Adipocyte (in vitro differentiated cells): ENCODE measurements around the gene SIPA1L3.

ENCODE experiments used
- DNase-seq: peaks from one replicate; pipeline ENCODE4 v3.0.0-alpha.2; 2015; ENCODE audit warnings: low read depth
- H3K27me3 ChIP-seq: replicated peaks from 2 replicates; pipeline ENCODE4 v1.7.0; 2013; ENCODE audit warnings: mild to moderate bottlenecking, low read length, moderate library complexity; ENCODE audit not compliant: control insufficient read depth, insufficient read depth
- H3K36me3 ChIP-seq: 2 replicates; pipeline ENCODE4 v1.7.0; 2013; ENCODE audit warnings: low read length, mild to moderate bottlenecking, moderate library complexity; ENCODE audit not compliant: control insufficient read depth, insufficient read depth, severe bottlenecking
- H3K4me1 ChIP-seq: 2 replicates; pipeline ENCODE4 v1.7.0; 2013; ENCODE audit warnings: mild to moderate bottlenecking, low read length, moderate library complexity; ENCODE audit not compliant: control insufficient read depth, insufficient read depth
- H3K4me3 ChIP-seq: 2 replicates; pipeline ENCODE4 v1.7.0; 2013; ENCODE audit warnings: mild to moderate bottlenecking, low read length, moderate library complexity
- H3K9ac ChIP-seq: 2 replicates; pipeline ENCODE4 v1.7.0; 2013; ENCODE audit warnings: mild to moderate bottlenecking, low read length, moderate library complexity
- H3K9me3 ChIP-seq: 2 replicates; pipeline ENCODE4 v1.7.0; 2013; ENCODE audit warnings: mild to moderate bottlenecking, low read length, moderate library complexity; ENCODE audit not compliant: control insufficient read depth

Gene SIPA1L3

GRCh38 chr19:38182536-38183210, 275.7 kb downstream of the SIPA1L3 start:
- DNase-seq, result no peak
- no peak overlapping the region for H3K4me3 ChIP-seq

GRCh38 chr19:38183251-38183897, 276.4 kb downstream of the SIPA1L3 start:
- no peak for DNase-seq

More at GRCh38 chr19:38182536-38183210, 275.7 kb downstream of the SIPA1L3 start:
- H3K4me1 ChIP-seq, result peaks cover 11% of the 10 kb centered on the region
- no peaks in the 10 kb centered on the region for H3K36me3 ChIP-seq
- H3K9ac ChIP-seq, result no peak overlapping the region
- no peaks in the 10 kb centered on the region for H3K27me3 ChIP-seq
- peaks cover 7% of the 10 kb centered on the region for H3K9me3 ChIP-seq

GRCh38 chr19:38184815-38185214, 277.8 kb downstream of the SIPA1L3 start:
- Histone ChIP-seq H3K4me1 (peaks cover 11% of the 10 kb centered on the region), H3K27me3 (no peaks in the 10 kb centered on the region), H3K4me3 (no peak overlapping the region), H3K9me3 (peaks cover 5% of the 10 kb centered on the region), H3K36me3 (no peaks in the 10 kb centered on the region), H3K9ac (no peak overlapping the region)
- no peak for DNase-seq

More at GRCh38 chr19:38183251-38183897, 276.4 kb downstream of the SIPA1L3 start:
- Histone ChIP-seq H3K9ac (no peak overlapping the region), H3K36me3 (no peaks in the 10 kb centered on the region), H3K4me3 (peak overlapping the region; percentile 71), H3K4me1 (peaks cover 11% of the 10 kb centered on the region), H3K27me3 (no peaks in the 10 kb centered on the region), H3K9me3 (peaks cover 7% of the 10 kb centered on the region)

- H3K36me3 ChIP-seq, result no peaks in the 10 kb centered on the region
- no peaks in the 10 kb centered on the region for H3K9me3 ChIP-seq
- peaks cover 11% of the 10 kb centered on the region for H3K4me1 ChIP-seq
- H3K9ac ChIP-seq, result no peak overlapping the region
- H3K27me3 ChIP-seq, result no peaks in the 10 kb centered on the region
- no peak overlapping the region for H3K4me3 ChIP-seq
- no peak for DNase-seq
Observed at GRCh38 chr19:38185562-38185961, 278.6 kb downstream of the SIPA1L3 start.

- Histone ChIP-seq H3K4me3 (no peak overlapping the region), H3K9ac (no peak overlapping the region), H3K27me3 (no peaks in the 10 kb centered on the region), H3K9me3 (no peaks in the 10 kb centered on the region), H3K36me3 (no peaks in the 10 kb centered on the region), H3K4me1 (no peaks in the 10 kb centered on the region)
- DNase-seq, result no peak
Observed at GRCh38 chr19:38190061-38190460, 283.1 kb downstream of the SIPA1L3 start.

GRCh38 chr19:38190793-38191192, 283.8 kb downstream of the SIPA1L3 start:
- H3K27me3 ChIP-seq, result no peaks in the 10 kb centered on the region
- H3K4me3 ChIP-seq, result no peak overlapping the region
- no peaks in the 10 kb centered on the region for H3K36me3 ChIP-seq
- DNase-seq, result no peak
- no peak overlapping the region for H3K9ac ChIP-seq
- H3K4me1 ChIP-seq, result no peaks in the 10 kb centered on the region
- H3K9me3 ChIP-seq, result no peaks in the 10 kb centered on the region

- no peaks in the 10 kb centered on the region for H3K27me3 ChIP-seq
- DNase-seq, result no peak
- no peaks in the 10 kb centered on the region for H3K9me3 ChIP-seq
Observed at GRCh38 chr19:38191747-38192146, 284.7 kb downstream of the SIPA1L3 start.

GRCh38 chr19:38193445-38193844, 286.4 kb downstream of the SIPA1L3 start:
- H3K9ac ChIP-seq, result no peak overlapping the region
- no peaks in the 10 kb centered on the region for H3K27me3 ChIP-seq
- H3K4me3 ChIP-seq, result no peak overlapping the region
- no peaks in the 10 kb centered on the region for H3K4me1 ChIP-seq
- H3K36me3 ChIP-seq, result no peaks in the 10 kb centered on the region
- DNase-seq, result no peak
- no peaks in the 10 kb centered on the region for H3K9me3 ChIP-seq

More at GRCh38 chr19:38191747-38192146, 284.7 kb downstream of the SIPA1L3 start:
- no peaks in the 10 kb centered on the region for H3K4me1 ChIP-seq
- H3K36me3 ChIP-seq, result no peaks in the 10 kb centered on the region
- H3K9ac ChIP-seq, result no peak overlapping the region
- no peak overlapping the region for H3K4me3 ChIP-seq

GRCh38 chr19:38194061-38194701, 287.2 kb downstream of the SIPA1L3 start:
- no peak overlapping the region for H3K9ac ChIP-seq
- no peaks in the 10 kb centered on the region for H3K36me3 ChIP-seq
- no peak overlapping the region for H3K4me3 ChIP-seq
- no peaks in the 10 kb centered on the region for H3K4me1 ChIP-seq
- DNase-seq, result no peak
- no peaks in the 10 kb centered on the region for H3K9me3 ChIP-seq
- H3K27me3 ChIP-seq, result no peaks in the 10 kb centered on the region

- Histone ChIP-seq H3K36me3 (no peaks in the 10 kb centered on the region), H3K9me3 (no peaks in the 10 kb centered on the region), H3K4me1 (no peaks in the 10 kb centered on the region), H3K27me3 (no peaks in the 10 kb centered on the region), H3K4me3 (no peak overlapping the region), H3K9ac (no peak overlapping the region)
- DNase-seq, result no peak
Observed at GRCh38 chr19:38195237-38195636, 288.2 kb downstream of the SIPA1L3 start.

GRCh38 chr19:38196245-38196837, 289.3 kb downstream of the SIPA1L3 start:
- H3K4me1 ChIP-seq, result no peaks in the 10 kb centered on the region
- no peak overlapping the region for H3K4me3 ChIP-seq
- DNase-seq, result no peak
- H3K36me3 ChIP-seq, result no peaks in the 10 kb centered on the region
- no peak overlapping the region for H3K9ac ChIP-seq
- H3K27me3 ChIP-seq, result no peaks in the 10 kb centered on the region
- H3K9me3 ChIP-seq, result no peaks in the 10 kb centered on the region
